HEK293 (cell line): Measurements from ENCODE around the gene TANC1.

Experiments
- CTCF ChIA-PET: fragments of 350-600 bp; formaldehyde crosslinking; extraction: SDS; loops from one replicate; lab custom pipeline; 2021; ENCODE audit warnings: antibody characterized with exemption; lab: Yijun Ruan, JAX
- POLR2A ChIA-PET: fragments of 300-600 bp; formaldehyde crosslinking; extraction: SDS; loops from one replicate; lab custom pipeline; 2020; ENCODE audit warnings: antibody characterized with exemption, inconsistent platforms; lab: Yijun Ruan, JAX
- H3K27ac ChIP-seq: fragments of 200-500 bp; sonication (Bioruptor generic); 2 replicates; pipeline ENCODE4 v1.5.1; 2014; ENCODE audit warnings: low read depth, low read length, control low read depth, inconsistent platforms; ENCODE audit errors: extremely low read depth
- H3K36me3 ChIP-seq, 2 experiments: fragments of 200-500 bp in 1 of 2; sonication (Bioruptor generic) in 1 of 2; 1 replicate in 1 of 2; 2 replicates in 1 of 2; pipeline ENCODE4 v1.5.1; 2014 to 2017; ENCODE audit warnings: inconsistent platforms in 2 of 2, low read length in 2 of 2; ENCODE audit not compliant: control insufficient read depth in 2 of 2, insufficient read depth in 1 of 2
- H3K4me1 ChIP-seq: fragments of 200-500 bp; sonication (Bioruptor generic); 2 replicates; pipeline ENCODE4 v1.5.1; 2014; ENCODE audit warnings: mild to moderate bottlenecking, low read length, inconsistent platforms; ENCODE audit not compliant: control insufficient read depth, insufficient read depth
- H3K4me3 ChIP-seq: 2 replicates; pipeline ENCODE4 v1.5.1; 2011; ENCODE audit warnings: low read depth, mild to moderate bottlenecking, control low read depth, low read length, moderate library complexity
- H3K9me3 ChIP-seq: fragments of 200-500 bp; sonication (Bioruptor generic); 2 replicates; pipeline ENCODE4 v1.5.1; 2014; ENCODE audit warnings: low read depth, low read length, inconsistent platforms; ENCODE audit not compliant: control insufficient read depth, insufficient read depth
- EGR2 ChIP-seq: fragments of 450-650 bp; formaldehyde crosslinking; IDR thresholded peaks from 2 replicates; pipeline ENCODE4 v1.5.1; 2016; ENCODE audit warnings: low read depth, missing biosample characterization, missing genetic modification characterization
- GLIS2 ChIP-seq: fragments of 450-650 bp; formaldehyde crosslinking; IDR thresholded peaks from 2 replicates; pipeline ENCODE4 v1.5.1; 2016; ENCODE audit warnings: missing biosample characterization, missing genetic modification characterization
- KLF1 ChIP-seq: fragments of 450-650 bp; formaldehyde crosslinking; IDR thresholded peaks from 2 replicates; pipeline ENCODE4 v1.5.1; 2016; ENCODE audit warnings: missing biosample characterization, missing genetic modification characterization
- SP7 ChIP-seq: fragments of 450-650 bp; formaldehyde crosslinking; IDR thresholded peaks from 2 replicates; pipeline ENCODE4 v1.5.1; 2016; ENCODE audit warnings: missing biosample characterization, missing genetic modification characterization
- TCF7L2 ChIP-seq: IDR thresholded peaks from 2 replicates; pipeline ENCODE4 v1.6.1; 2011; ENCODE audit warnings: low read depth, mild to moderate bottlenecking, inconsistent platforms, low read length, moderate library complexity, borderline replicate concordance
- ZBTB7A ChIP-seq: fragments of 450-650 bp; formaldehyde crosslinking; IDR thresholded peaks from 2 replicates; pipeline ENCODE4 v1.5.1; 2016; ENCODE audit warnings: low read depth, missing biosample characterization, missing genetic modification characterization
- ZFP37 ChIP-seq: fragments of 450-650 bp; formaldehyde crosslinking; IDR thresholded peaks from 2 replicates; pipeline ENCODE4 v1.5.1; 2016; ENCODE audit warnings: missing biosample characterization, missing genetic modification characterization
- ZNF121 ChIP-seq: fragments of 450-650 bp; formaldehyde crosslinking; IDR thresholded peaks from 2 replicates; pipeline ENCODE4 v1.5.1; 2016; ENCODE audit warnings: missing biosample characterization, missing genetic modification characterization
- ZNF132 ChIP-seq: fragments of 450-650 bp; formaldehyde crosslinking; IDR thresholded peaks from 2 replicates; pipeline ENCODE4 v1.5.1; 2017; ENCODE audit warnings: missing biosample characterization, missing genetic modification characterization, borderline replicate concordance
- ZNF16 ChIP-seq: fragments of 450-650 bp; formaldehyde crosslinking; IDR thresholded peaks from 2 replicates; pipeline ENCODE4 v1.5.1; 2016; ENCODE audit warnings: low read depth, missing biosample characterization, missing genetic modification characterization
- ZNF23 ChIP-seq: fragments of 450-650 bp; formaldehyde crosslinking; IDR thresholded peaks from 2 replicates; pipeline ENCODE4 v1.5.1; 2016; ENCODE audit warnings: missing biosample characterization, missing genetic modification characterization, borderline replicate concordance
- ZNF366 ChIP-seq: fragments of 450-650 bp; formaldehyde crosslinking; conservative IDR thresholded peaks from 2 replicates; pipeline ENCODE4 v1.5.1; 2016; ENCODE audit warnings: missing biosample characterization, missing genetic modification characterization
- ZNF37A ChIP-seq: fragments of 450-650 bp; IDR thresholded peaks from 2 replicates; pipeline ENCODE4 v1.5.1; 2018; ENCODE audit warnings: missing biosample characterization, missing genetic modification characterization
- ZNF521 ChIP-seq: fragments of 450-650 bp; formaldehyde crosslinking; IDR thresholded peaks from 2 replicates; pipeline ENCODE4 v1.5.1; 2017; ENCODE audit warnings: missing biosample characterization, mild to moderate bottlenecking, missing genetic modification characterization
- ZNF544 ChIP-seq: fragments of 450-650 bp; formaldehyde crosslinking; IDR thresholded peaks from 2 replicates; pipeline ENCODE4 v1.5.0; 2017; ENCODE audit warnings: missing biosample characterization, missing genetic modification characterization
- ZNF560 ChIP-seq: fragments of 450-650 bp; formaldehyde crosslinking; IDR thresholded peaks from 2 replicates; pipeline ENCODE4 v1.5.1; 2017; ENCODE audit warnings: missing biosample characterization, missing genetic modification characterization, borderline replicate concordance
- TF ChIP-seq, protein P1 (sequence below): fragments of 450-650 bp; formaldehyde crosslinking; IDR thresholded peaks from 2 replicates; pipeline ENCODE4 v1.5.1; 2016; ENCODE audit warnings: missing biosample characterization, missing genetic modification characterization
- TF ChIP-seq, protein P2 (sequence below): fragments of 450-650 bp; formaldehyde crosslinking; IDR thresholded peaks from 2 replicates; pipeline ENCODE4 v1.5.0; 2017; ENCODE audit warnings: missing biosample characterization, missing genetic modification characterization, borderline replicate concordance
- TF ChIP-seq, protein P3 (sequence below): fragments of 450-650 bp; formaldehyde crosslinking; IDR thresholded peaks from 2 replicates; pipeline ENCODE4 v1.5.1; 2016; ENCODE audit warnings: missing biosample characterization, missing genetic modification characterization
- TF ChIP-seq, protein P4 (sequence below): fragments of 450-650 bp; formaldehyde crosslinking; IDR thresholded peaks from 2 replicates; pipeline ENCODE4; 2016; ENCODE audit warnings: missing biosample characterization, missing genetic modification characterization
- TF ChIP-seq, protein P5 (sequence below): fragments of 450-650 bp; formaldehyde crosslinking; IDR thresholded peaks from 2 replicates; pipeline ENCODE4 v1.5.1; 2016; ENCODE audit warnings: missing biosample characterization, missing genetic modification characterization

The TANC1 gene

DNA sequence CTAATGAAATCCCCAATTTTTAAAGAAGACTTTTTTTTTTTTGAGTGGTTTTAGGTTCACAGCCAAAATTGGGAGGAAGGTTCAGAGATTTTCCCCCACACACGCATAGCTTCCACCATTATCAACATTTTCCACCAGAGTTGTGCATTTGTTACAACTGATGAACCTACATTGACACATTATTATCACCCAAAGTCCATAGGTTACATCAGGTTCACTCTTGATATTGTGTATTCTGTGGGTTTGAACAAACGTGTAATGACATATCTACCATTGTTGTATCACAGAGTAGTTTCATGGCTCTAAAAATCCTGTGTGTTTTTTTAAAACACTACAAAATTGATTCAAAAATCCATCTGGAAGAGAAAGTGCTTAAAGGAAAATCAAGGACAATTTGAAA lies 101.8 kb downstream of the TANC1 start (continued):
- TF ChIP-seq, protein P1, sequence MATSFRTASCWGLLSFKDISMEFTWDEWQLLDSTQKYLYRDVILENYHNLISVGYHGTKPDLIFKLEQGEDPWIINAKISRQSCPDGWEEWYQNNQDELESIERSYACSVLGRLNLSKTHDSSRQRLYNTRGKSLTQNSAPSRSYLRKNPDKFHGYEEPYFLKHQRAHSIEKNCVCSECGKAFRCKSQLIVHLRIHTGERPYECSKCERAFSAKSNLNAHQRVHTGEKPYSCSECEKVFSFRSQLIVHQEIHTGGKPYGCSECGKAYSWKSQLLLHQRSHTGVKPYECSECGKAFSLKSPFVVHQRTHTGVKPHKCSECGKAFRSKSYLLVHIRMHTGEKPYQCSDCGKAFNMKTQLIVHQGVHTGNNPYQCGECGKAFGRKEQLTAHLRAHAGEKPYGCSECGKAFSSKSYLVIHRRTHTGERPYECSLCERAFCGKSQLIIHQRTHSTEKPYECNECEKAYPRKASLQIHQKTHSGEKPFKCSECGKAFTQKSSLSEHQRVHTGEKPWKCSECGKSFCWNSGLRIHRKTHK = no peak
- TF ChIP-seq ZBTB7A (tag by site-specific recombination) = no peak

DNA sequence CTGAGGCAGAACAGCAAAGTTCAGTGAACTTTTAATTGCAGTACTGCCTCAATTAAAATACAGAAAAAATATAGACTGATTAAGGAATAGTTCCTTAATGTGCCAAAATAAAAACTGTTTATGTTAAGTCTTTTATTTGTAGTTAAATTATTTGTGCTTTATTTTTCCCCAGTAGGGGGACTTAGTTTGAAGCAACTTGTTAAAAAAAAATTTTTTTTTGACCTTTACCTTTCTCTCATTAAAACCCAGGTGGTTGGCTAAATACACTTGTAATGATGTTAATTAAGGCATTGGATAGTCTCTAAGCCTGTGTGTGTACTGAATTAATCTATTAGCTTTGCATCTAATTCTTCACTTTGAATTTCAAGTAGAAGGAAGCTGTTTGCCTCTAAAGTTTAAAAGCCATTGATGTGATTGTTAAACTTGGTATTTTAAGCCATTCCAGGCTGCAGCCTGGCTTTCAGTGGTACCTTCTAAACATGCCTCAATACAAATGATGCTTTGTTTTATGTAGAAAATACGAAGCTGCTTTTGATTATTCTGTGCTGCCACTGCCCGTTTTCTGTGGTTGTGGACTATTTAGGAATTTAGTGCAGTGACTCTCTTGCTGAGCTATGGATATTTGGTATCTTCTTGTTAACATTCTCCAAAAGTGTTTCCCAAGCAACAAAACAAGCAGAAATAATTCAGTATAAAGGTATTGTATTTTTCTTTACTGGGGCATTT lies 102.9 kb downstream of the TANC1 start:
- CTCF ChIA-PET = interaction anchor here (2.5 kb wide), 1 partner anchor 48 kb away, joined by 11 read pairs; no protein-coding TSS in a partner anchor
- Histone ChIP-seq H3K27ac (no peak overlapping the region), H3K4me1 (no peaks in the 10 kb centered on the region), H3K9me3 (no peaks in the 10 kb centered on the region), H3K36me3 (peaks cover 0 to 5% of the 10 kb centered on the region in 2 experiments; a peak in 2 of 3 replicates), H3K4me3 (no peak overlapping the region)
- POLR2A ChIA-PET = no interaction called here
- TF ChIP-seq ZNF23 (no peak), ZNF560 (tag by site-specific recombination) (no peak), ZNF521 (tag by site-specific recombination) (no peak), TCF7L2 (no peak), ZNF132 (tag by site-specific recombination) (no peak), GLIS2 (tag by site-specific recombination) (no peak), ZFP37 (tag by site-specific recombination) (no peak), ZNF121 (tag by site-specific recombination) (no peak), ZNF544 (tag by site-specific recombination) (no peak), ZNF37A (tag by site-specific recombination) (no peak), KLF1 (tag by site-specific recombination) (no peak), SP7 (no peak), EGR2 (tag by site-specific recombination) (no peak), ZNF366 (tag by site-specific recombination) (no peak), ZNF16 (tag by site-specific recombination) (no peak)
- TF ChIP-seq, protein P2, sequence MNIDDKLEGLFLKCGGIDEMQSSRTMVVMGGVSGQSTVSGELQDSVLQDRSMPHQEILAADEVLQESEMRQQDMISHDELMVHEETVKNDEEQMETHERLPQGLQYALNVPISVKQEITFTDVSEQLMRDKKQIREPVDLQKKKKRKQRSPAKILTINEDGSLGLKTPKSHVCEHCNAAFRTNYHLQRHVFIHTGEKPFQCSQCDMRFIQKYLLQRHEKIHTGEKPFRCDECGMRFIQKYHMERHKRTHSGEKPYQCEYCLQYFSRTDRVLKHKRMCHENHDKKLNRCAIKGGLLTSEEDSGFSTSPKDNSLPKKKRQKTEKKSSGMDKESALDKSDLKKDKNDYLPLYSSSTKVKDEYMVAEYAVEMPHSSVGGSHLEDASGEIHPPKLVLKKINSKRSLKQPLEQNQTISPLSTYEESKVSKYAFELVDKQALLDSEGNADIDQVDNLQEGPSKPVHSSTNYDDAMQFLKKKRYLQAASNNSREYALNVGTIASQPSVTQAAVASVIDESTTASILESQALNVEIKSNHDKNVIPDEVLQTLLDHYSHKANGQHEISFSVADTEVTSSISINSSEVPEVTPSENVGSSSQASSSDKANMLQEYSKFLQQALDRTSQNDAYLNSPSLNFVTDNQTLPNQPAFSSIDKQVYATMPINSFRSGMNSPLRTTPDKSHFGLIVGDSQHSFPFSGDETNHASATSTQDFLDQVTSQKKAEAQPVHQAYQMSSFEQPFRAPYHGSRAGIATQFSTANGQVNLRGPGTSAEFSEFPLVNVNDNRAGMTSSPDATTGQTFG = no peak
- TF ChIP-seq, protein P3, sequence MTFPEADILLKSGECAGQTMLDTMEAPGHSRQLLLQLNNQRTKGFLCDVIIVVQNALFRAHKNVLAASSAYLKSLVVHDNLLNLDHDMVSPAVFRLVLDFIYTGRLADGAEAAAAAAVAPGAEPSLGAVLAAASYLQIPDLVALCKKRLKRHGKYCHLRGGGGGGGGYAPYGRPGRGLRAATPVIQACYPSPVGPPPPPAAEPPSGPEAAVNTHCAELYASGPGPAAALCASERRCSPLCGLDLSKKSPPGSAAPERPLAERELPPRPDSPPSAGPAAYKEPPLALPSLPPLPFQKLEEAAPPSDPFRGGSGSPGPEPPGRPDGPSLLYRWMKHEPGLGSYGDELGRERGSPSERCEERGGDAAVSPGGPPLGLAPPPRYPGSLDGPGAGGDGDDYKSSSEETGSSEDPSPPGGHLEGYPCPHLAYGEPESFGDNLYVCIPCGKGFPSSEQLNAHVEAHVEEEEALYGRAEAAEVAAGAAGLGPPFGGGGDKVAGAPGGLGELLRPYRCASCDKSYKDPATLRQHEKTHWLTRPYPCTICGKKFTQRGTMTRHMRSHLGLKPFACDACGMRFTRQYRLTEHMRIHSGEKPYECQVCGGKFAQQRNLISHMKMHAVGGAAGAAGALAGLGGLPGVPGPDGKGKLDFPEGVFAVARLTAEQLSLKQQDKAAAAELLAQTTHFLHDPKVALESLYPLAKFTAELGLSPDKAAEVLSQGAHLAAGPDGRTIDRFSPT (tag by site-specific recombination) = no peak
- TF ChIP-seq, protein P4, sequence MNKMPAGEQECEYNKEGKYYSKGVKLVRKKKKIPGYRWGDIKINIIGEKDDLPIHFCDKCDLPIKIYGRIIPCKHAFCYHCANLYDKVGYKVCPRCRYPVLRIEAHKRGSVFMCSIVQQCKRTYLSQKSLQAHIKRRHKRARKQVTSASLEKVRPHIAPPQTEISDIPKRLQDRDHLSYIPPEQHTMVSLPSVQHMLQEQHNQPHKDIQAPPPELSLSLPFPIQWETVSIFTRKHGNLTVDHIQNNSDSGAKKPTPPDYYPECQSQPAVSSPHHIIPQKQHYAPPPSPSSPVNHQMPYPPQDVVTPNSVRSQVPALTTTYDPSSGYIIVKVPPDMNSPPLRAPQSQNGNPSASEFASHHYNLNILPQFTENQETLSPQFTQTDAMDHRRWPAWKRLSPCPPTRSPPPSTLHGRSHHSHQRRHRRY (tag by site-specific recombination) = no peak
- TF ChIP-seq, protein P5, sequence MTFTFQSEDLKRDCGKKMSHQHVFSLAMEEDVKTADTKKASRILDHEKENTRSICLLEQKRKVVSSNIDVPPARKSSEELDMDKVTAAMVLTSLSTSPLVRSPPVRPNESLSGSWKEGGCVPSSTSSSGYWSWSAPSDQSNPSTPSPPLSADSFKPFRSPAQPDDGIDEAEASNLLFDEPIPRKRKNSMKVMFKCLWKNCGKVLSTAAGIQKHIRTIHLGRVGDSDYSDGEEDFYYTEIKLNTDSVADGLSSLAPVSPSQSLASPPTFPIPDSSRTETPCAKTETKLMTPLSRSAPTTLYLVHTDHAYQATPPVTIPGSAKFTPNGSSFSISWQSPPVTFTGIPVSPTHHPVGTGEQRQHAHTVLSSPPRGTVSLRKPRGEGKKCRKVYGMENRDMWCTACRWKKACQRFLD = no peak
